Mesendoderm (in vitro differentiated cells): Measurements from ENCODE around the gene CEP126. TPM values are rescaled to one million over a fixed set of nuclear protein-coding genes. Genes with fewer than 3 reads are reported as not detected.

Experiments used
- DNase-seq: peaks from one replicate; pipeline ENCODE4 v3.0.0; 2013
- H2AK5ac ChIP-seq: 2 replicates; pipeline ENCODE4 v1.6.1; 2013; ENCODE audit warnings: low read length, inconsistent platforms
- H2BK120ac ChIP-seq: 2 replicates; pipeline ENCODE4 v1.6.1; 2013; ENCODE audit warnings: low read depth, mild to moderate bottlenecking, low read length, moderate library complexity, mixed read lengths
- H2BK15ac ChIP-seq: replicated peaks from 2 replicates; pipeline ENCODE4 v1.6.1; 2013; ENCODE audit warnings: low read depth, mild to moderate bottlenecking, moderate library complexity
- H2BK5ac ChIP-seq: 2 replicates; pipeline ENCODE4 v1.6.1; 2013; ENCODE audit warnings: low read length, inconsistent platforms
- H3K18ac ChIP-seq: 2 replicates; pipeline ENCODE4 v1.6.1; 2013; ENCODE audit warnings: mild to moderate bottlenecking, low read length, mixed read lengths
- H3K23ac ChIP-seq: one replicate; pipeline ENCODE4 v1.6.1; 2013; ENCODE audit warnings: low read length
- H3K27ac ChIP-seq: 2 replicates; pipeline ENCODE4 v1.5.1; 2013; ENCODE audit warnings: low read depth, mild to moderate bottlenecking, inconsistent platforms, low read length, moderate library complexity
- H3K27me3 ChIP-seq: 2 replicates; pipeline ENCODE4 v1.6.1; 2013; ENCODE audit warnings: low read length, control low read depth, mild to moderate bottlenecking, inconsistent platforms; ENCODE audit not compliant: insufficient read depth, poor library complexity
- H3K36me3 ChIP-seq: 2 replicates; pipeline ENCODE4 v1.6.1; 2013; ENCODE audit warnings: low read length, inconsistent platforms; ENCODE audit not compliant: control insufficient read depth, insufficient read depth
- H3K4ac ChIP-seq: one replicate; pipeline ENCODE4 v1.6.1; 2013; ENCODE audit warnings: low read depth, mild to moderate bottlenecking, low read length, moderate library complexity
- H3K4me1 ChIP-seq: 2 replicates; pipeline ENCODE4 v1.6.1; 2013; ENCODE audit warnings: low read depth, low read length, inconsistent platforms; ENCODE audit not compliant: control insufficient read depth
- H3K4me2 ChIP-seq: 2 replicates; pipeline ENCODE4 v1.6.1; 2013; ENCODE audit warnings: low read length
- H3K4me3 ChIP-seq: 2 replicates; pipeline ENCODE4 v1.5.1; 2013; ENCODE audit warnings: mild to moderate bottlenecking, low read length
- H3K56ac ChIP-seq: one replicate; pipeline ENCODE4 v1.6.1; 2013; ENCODE audit warnings: low read length
- H3K79me1 ChIP-seq: 2 replicates; pipeline ENCODE4 v1.6.1; 2013; ENCODE audit warnings: low read length, inconsistent platforms
- H3K79me2 ChIP-seq: 2 replicates; pipeline ENCODE4 v1.6.1; 2013; ENCODE audit warnings: mild to moderate bottlenecking, low read length; ENCODE audit not compliant: control insufficient read depth, insufficient read depth
- H3K9ac ChIP-seq: 2 replicates; pipeline ENCODE4 v1.6.1; 2013; ENCODE audit warnings: low read length, inconsistent platforms
- H4K5ac ChIP-seq: one replicate; pipeline ENCODE4 v1.6.1; 2013; ENCODE audit warnings: low read length
- H4K8ac ChIP-seq: one replicate; pipeline ENCODE4 v1.6.1; 2013; ENCODE audit warnings: low read depth, mild to moderate bottlenecking, control low read depth, low read length, moderate library complexity
- WGBS: extraction: QIAGEN DNeasy Blood & Tissue Kit; methylation state at CpG from one replicate; pipeline ENCODE4 v1.1.7; 2013; ENCODE audit warnings: low lambda C conversion rate, missing lambda C conversion rate; ENCODE audit not compliant: insufficient coverage; ENCODE audit errors: extremely low coverage; 5-methylcytosine and 5-hydroxymethylcytosine counted together
- polyA plus RNA-seq, 2 experiments: library from polyadenylated mRNA; stranded (reverse); fragments of 200-250 nt; gene quantifications; one replicate each; pipeline ENCODE4 v1.2.3, GENCODE V29; 2013

Gene CEP126
- 0.80 TPM for polyA plus RNA-seq (2013, experiment 1 of 2)
- 0.78 TPM for polyA plus RNA-seq (2013, experiment 2 of 2)

DNA sequence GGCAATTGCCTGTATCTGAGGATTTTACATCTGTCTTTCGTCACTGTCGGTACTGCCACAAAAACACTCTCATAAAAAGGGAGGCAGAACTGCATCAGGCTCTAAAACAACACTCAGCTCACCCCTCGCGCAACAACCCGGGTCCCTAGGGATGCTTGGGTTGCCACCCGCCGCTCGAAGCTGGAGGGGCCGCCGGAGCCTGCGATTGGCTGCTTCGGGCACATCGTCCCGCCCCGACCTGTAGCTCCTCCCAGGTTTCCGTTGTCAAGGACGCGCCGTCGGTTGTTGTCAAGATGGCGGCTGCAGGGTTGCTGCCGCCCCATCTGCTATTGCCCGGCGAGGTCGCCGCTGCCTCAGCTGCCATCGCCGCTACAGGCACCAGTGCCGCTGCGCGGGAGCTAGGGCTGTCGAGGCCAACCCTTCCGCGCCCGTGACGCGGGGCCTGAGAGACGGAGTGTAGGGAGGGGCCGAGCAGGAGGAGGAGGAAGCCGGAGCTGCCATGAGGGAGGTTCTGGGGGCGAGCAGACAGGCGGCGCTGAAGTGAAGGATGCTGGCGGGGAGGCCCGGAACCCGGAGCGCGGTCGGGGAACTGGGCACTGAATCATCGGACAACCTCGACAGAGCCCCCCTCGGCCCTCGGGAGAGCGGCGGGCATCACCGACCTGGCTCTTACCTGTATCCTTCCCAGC lies at the start of gene CEP126:
TSS of gene CEP126 (plus strand) at position 273 of the 689 bp plus-strand sequence. CDS start at position 548, 275 bp downstream.
- Histone ChIP-seq H3K4me2 (peak within 1 kb of the TSS; percentile 74), H3K4ac (no peak within 1 kb of the TSS), H3K27ac (peak within 1 kb of the TSS; percentile 18), H3K4me1 (no peaks in the 10 kb centered on the region), H3K27me3 (no peaks in the 10 kb centered on the region), H3K36me3 (no peaks in the 10 kb centered on the region), H3K79me2 (no peaks in the 10 kb centered on the region), H3K56ac (peak within 1 kb of the TSS; percentile 86), H3K4me3 (peak within 1 kb of the TSS; percentile 59), H4K5ac (no peak within 1 kb of the TSS), H2BK5ac (no peak within 1 kb of the TSS), H2AK5ac (no peak within 1 kb of the TSS), H3K79me1 (no peaks in the 10 kb centered on the region), H2BK120ac (no peak within 1 kb of the TSS), H4K8ac (no peak within 1 kb of the TSS), H3K18ac (no peak within 1 kb of the TSS), H2BK15ac (no peak within 1 kb of the TSS), H3K9ac (peak within 1 kb of the TSS; percentile 63), H3K23ac (no peak within 1 kb of the TSS)
- DNase-seq = peak; percentile 97
- WGBS = no CpG with 5 or more reads among the region's 56 CpGs

- H3K56ac ChIP-seq = no peak overlapping the region
- WGBS = no CpG with 5 or more reads among the region's 5 CpGs
- H3K18ac ChIP-seq = peak overlapping the region; percentile 39
- no peaks in the 10 kb centered on the region for H3K79me1 ChIP-seq
- H3K36me3 ChIP-seq = no peaks in the 10 kb centered on the region
- H3K23ac ChIP-seq = no peak overlapping the region
- H3K4me2 ChIP-seq = no peak overlapping the region
- no peak overlapping the region for H3K4me3 ChIP-seq
- H3K79me2 ChIP-seq = no peaks in the 10 kb centered on the region
- no peak overlapping the region for H2AK5ac ChIP-seq
- peak; percentile 88 for DNase-seq
- H3K4ac ChIP-seq = no peak overlapping the region
- H4K8ac ChIP-seq = no peak overlapping the region
- no peak overlapping the region for H3K9ac ChIP-seq
- H3K4me1 ChIP-seq = no peaks in the 10 kb centered on the region
- no peaks in the 10 kb centered on the region for H3K27me3 ChIP-seq
- peak overlapping the region; percentile 61 for H2BK120ac ChIP-seq
- no peak overlapping the region for H2BK15ac ChIP-seq
- no peak overlapping the region for H4K5ac ChIP-seq
- H2BK5ac ChIP-seq = peak overlapping the region; percentile 41
- peak overlapping the region; percentile 61 for H3K27ac ChIP-seq
Observed at GRCh38 chr11:101866619-101867491, 48.0 kb upstream of the CEP126 start.

DNA sequence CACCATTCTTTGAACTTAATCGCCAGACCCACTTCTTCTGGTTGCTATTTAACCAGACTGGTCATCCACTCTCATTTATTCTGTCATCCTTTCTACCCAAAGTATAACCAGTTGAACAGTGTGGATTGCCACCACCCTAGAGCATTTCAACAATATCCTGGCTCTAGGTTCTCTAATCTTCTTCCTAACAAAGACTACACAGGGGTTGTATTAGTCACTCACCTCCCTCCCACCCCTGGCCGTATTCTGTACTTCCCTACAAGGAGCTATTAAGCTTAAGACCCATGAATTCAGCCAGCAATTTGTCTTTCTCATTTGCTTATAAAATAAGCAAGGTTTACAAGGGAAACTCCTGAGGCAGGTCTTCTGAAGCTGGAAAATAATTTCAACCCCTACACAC lies 46.9 kb upstream of the CEP126 start:
- Histone ChIP-seq H3K36me3 (no peaks in the 10 kb centered on the region), H3K4me2 (no peak overlapping the region), H3K4me1 (no peaks in the 10 kb centered on the region), H3K79me2 (no peaks in the 10 kb centered on the region), H4K8ac (no peak overlapping the region), H3K79me1 (no peaks in the 10 kb centered on the region), H2BK5ac (no peak overlapping the region), H3K23ac (no peak overlapping the region), H3K9ac (no peak overlapping the region), H3K27ac (no peak overlapping the region), H3K56ac (no peak overlapping the region), H2AK5ac (no peak overlapping the region), H3K27me3 (no peaks in the 10 kb centered on the region), H3K4ac (no peak overlapping the region), H2BK120ac (no peak overlapping the region), H4K5ac (no peak overlapping the region), H3K4me3 (no peak overlapping the region), H3K18ac (peak overlapping the region; percentile 68), H2BK15ac (peak overlapping the region; percentile 12)
- no CpG with 5 or more reads among the region's 2 CpGs for WGBS
- no peak for DNase-seq

- Histone ChIP-seq H2BK15ac (no peak overlapping the region), H3K79me1 (no peaks in the 10 kb centered on the region), H3K4me3 (no peak overlapping the region), H3K18ac (no peak overlapping the region), H3K4ac (no peak overlapping the region), H3K9ac (no peak overlapping the region), H4K8ac (no peak overlapping the region), H2BK5ac (no peak overlapping the region), H3K79me2 (no peaks in the 10 kb centered on the region), H3K27ac (no peak overlapping the region), H3K36me3 (no peaks in the 10 kb centered on the region), H2BK120ac (no peak overlapping the region), H3K27me3 (no peaks in the 10 kb centered on the region), H3K56ac (no peak overlapping the region), H2AK5ac (no peak overlapping the region), H3K4me2 (no peak overlapping the region), H3K4me1 (no peaks in the 10 kb centered on the region), H3K23ac (no peak overlapping the region), H4K5ac (no peak overlapping the region)
- DNase-seq = no peak
- WGBS = no CpG with 5 or more reads among the region's 6 CpGs
Observed at GRCh38 chr11:101870510-101870909, 44.3 kb upstream of the CEP126 start.

DNA sequence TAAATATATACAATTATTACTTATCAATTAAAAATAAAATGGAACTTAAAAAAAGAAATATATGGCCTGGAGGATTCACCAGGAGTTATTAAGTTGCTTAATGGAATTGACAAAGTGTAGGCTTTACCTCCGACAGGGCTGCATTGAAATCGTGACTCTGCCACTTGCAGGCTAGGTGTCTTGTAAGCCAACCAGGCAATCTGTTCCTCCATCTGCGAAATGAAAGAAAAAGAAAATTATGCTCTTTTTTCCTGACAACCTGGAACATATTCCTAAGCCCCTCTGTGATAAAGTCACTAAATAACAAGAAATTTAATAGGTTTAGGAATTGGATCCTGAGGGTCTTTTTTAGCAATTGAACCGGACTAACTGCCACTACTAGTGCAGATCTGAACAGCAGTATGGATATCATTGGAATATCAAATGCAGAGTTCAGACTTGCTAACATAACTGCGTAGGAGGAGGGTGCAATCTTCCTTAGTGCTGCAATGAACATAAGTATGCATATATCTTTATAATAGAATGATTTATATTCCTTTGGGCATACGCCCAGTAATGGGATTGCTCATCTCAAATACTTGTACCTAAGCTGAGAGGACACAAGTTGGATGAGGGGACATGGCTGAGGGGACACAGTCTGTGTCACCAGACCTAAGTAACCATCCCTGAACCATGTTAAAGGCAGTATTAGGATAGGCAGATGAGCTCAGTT lies 42.5 kb upstream of the CEP126 start:
- no peak overlapping the region for H3K27ac ChIP-seq
- no CpG with 5 or more reads among the region's 6 CpGs for WGBS
- H3K4ac ChIP-seq = no peak overlapping the region
- no peaks in the 10 kb centered on the region for H3K79me1 ChIP-seq
- H3K36me3 ChIP-seq = no peaks in the 10 kb centered on the region
- no peak overlapping the region for H4K8ac ChIP-seq
- no peak overlapping the region for H2AK5ac ChIP-seq
- H3K4me2 ChIP-seq = no peak overlapping the region
- no peaks in the 10 kb centered on the region for H3K4me1 ChIP-seq
- no peak overlapping the region for H2BK15ac ChIP-seq
- H3K9ac ChIP-seq = no peak overlapping the region
- H2BK5ac ChIP-seq = no peak overlapping the region
- H3K23ac ChIP-seq = no peak overlapping the region
- H3K27me3 ChIP-seq = no peaks in the 10 kb centered on the region
- no peak overlapping the region for H2BK120ac ChIP-seq
- DNase-seq = no peak
- no peak overlapping the region for H3K56ac ChIP-seq
- no peaks in the 10 kb centered on the region for H3K79me2 ChIP-seq
- no peak overlapping the region for H4K5ac ChIP-seq
- H3K4me3 ChIP-seq = no peak overlapping the region
- H3K18ac ChIP-seq = no peak overlapping the region
